HEK293T (cell line): ENCODE results near the gene ACAA1.
"Not testable (repeated sequence)": the region's sequence is repeated elsewhere in the genome, so short reads cannot be mapped to it uniquely, and the experiment has no call there.

ENCODE experiments used
- ARNT ChIP-seq: fragments of 450-650 bp; IDR thresholded peaks from 2 replicates; pipeline ENCODE4 v1.6.1; 2017; ENCODE audit warnings: mild to moderate bottlenecking
- BHLHE40 ChIP-seq: fragments of 450-650 bp; IDR thresholded peaks from 2 replicates; pipeline ENCODE4 v1.6.1; 2016; ENCODE audit warnings: mild to moderate bottlenecking, moderate library complexity, borderline replicate concordance
- CTBP1 ChIP-seq: fragments of 450-650 bp; IDR thresholded peaks from 2 replicates; pipeline ENCODE4 v1.6.1; 2016; ENCODE audit warnings: borderline replicate concordance
- FOXK2 ChIP-seq: fragments of 450-650 bp; IDR thresholded peaks from 2 replicates; pipeline ENCODE4 v1.6.1; 2016; ENCODE audit warnings: mild to moderate bottlenecking
- TARDBP ChIP-seq: fragments of 450-650 bp; IDR thresholded peaks from 2 replicates; pipeline ENCODE4 v1.6.1; 2016

DNA sequence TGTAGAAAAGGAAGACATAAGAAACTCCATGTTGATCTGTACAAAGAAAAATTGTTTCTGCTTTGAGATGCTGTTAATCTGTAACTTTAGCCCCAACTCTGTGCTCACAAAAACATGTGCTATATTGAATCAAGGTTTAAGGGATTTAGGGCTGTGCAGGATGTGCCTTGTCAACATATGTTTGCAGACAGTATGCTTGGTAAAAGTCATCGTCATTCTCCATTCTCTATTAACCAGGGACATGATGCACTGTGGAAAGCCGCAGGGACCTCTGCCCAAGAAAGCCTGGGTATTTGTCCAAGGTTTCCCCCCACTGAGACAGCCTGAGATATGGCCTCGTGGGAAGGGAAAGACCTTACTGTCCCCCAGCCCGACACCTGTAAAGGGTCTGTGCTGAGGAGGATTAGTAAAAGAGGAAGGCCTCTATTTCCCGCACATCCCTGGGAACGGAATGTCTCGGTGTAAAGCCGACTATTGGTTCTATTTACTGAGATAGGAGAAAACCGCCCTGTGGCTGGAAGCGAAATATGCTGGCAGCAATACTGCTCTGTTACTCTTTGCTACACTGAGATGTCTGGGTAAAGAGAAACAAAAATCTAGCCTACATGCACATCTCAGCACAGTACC, 2.3 kb downstream of the ACAA1 start:
- not testable (repeated sequence) for TF ChIP-seq BHLHE40, CTBP1, TARDBP, FOXK2, ARNT
